ENCODE measurements around the gene ADAM22. TPM values are rescaled to one million over a fixed set of nuclear protein-coding genes. Genes with fewer than 3 reads are reported as not detected.
A peak's percentile ranks its signal among the peaks of the same experiment; 100 is the strongest.

ADAM22 gene
- total RNA-seq, 1 experiment from 2014 or later, result 0.29 TPM

- no peak for DNase-seq (ENCODE audit: low read depth in 1 of 2, low spot score in 2 of 2)
- Histone ChIP-seq H3K36me3 (peaks cover 29% of the 10 kb centered on the region), H3K27ac (peak overlapping the region; percentile 36), H3K27me3 (replicated peaks) (no peaks in the 10 kb centered on the region), H3K9me3 (replicated peaks) (no peaks in the 10 kb centered on the region; the same call in 1 of the 2 replicates), H3K4me1 (replicated peaks) (peaks cover 13% of the 10 kb centered on the region), H3K4me3 (peak overlapping the region; percentile 92)
These were observed 284.3 kb downstream of the ADAM22 start for GRCh38 chr7:88218429-88218745.

- H3K27ac ChIP-seq, result peak overlapping the region; percentile 36
- peaks cover 29% of the 10 kb centered on the region for H3K36me3 ChIP-seq
- H3K9me3 ChIP-seq (replicated peaks), result no peaks in the 10 kb centered on the region; the same call in 1 of the 2 replicates
- H3K27me3 ChIP-seq (replicated peaks), result no peaks in the 10 kb centered on the region
- DNase-seq (ENCODE audit: low read depth in 1 of 2, low spot score in 2 of 2), result peak; percentile 46 to 49
- peak overlapping the region; percentile 92 for H3K4me3 ChIP-seq
- H3K4me1 ChIP-seq (replicated peaks), result peaks cover 13% of the 10 kb centered on the region
These were observed 285.0 kb downstream of the ADAM22 start for GRCh38 chr7:88218836-88219605.

- Histone ChIP-seq H3K9me3 (replicated peaks) (no peaks in the 10 kb centered on the region; the same call in 1 of the 2 replicates), H3K27me3 (replicated peaks) (no peaks in the 10 kb centered on the region), H3K27ac (peak within 1 kb of the TSS; percentile 96), H3K36me3 (peaks cover 22% of the 10 kb centered on the region), H3K4me1 (replicated peaks) (peaks cover 17% of the 10 kb centered on the region), H3K4me3 (peak within 1 kb of the TSS; percentile 92)
- peak; percentile 88 to 91 for DNase-seq (ENCODE audit: low read depth in 1 of 2, low spot score in 2 of 2)
These were observed 286.0 kb downstream of the ADAM22 start, which contains the start of gene SRI for GRCh38 chr7:88219781-88220747. TSS of gene SRI (minus strand) at chr7:88220038. CDS start at chr7:88220026, 12 bp downstream.

- H3K9me3 ChIP-seq (replicated peaks), result no peaks in the 10 kb centered on the region; the same call in 1 of the 2 replicates
- H3K27ac ChIP-seq, result no peak overlapping the region
- no peak for DNase-seq (ENCODE audit: low read depth in 1 of 2, low spot score in 2 of 2)
- H3K4me3 ChIP-seq, result no peak overlapping the region
- peaks cover 28% of the 10 kb centered on the region for H3K4me1 ChIP-seq (replicated peaks)
- H3K27me3 ChIP-seq (replicated peaks), result no peaks in the 10 kb centered on the region
- peaks cover 4% of the 10 kb centered on the region for H3K36me3 ChIP-seq
These were observed 289.2 kb downstream of the ADAM22 start for GRCh38 chr7:88223265-88223664.

- Histone ChIP-seq H3K9me3 (replicated peaks) (no peaks in the 10 kb centered on the region; the same call in 1 of the 2 replicates), H3K27me3 (replicated peaks) (no peaks in the 10 kb centered on the region), H3K4me3 (no peak overlapping the region), H3K36me3 (peaks cover under 1% of the 10 kb centered on the region; the same call in 1 of the 2 replicates), H3K4me1 (replicated peaks) (peaks cover 24% of the 10 kb centered on the region), H3K27ac (no peak overlapping the region)
- DNase-seq (ENCODE audit: low read depth in 1 of 2, low spot score in 2 of 2), result peak in 1 of 2 experiments; percentile 35
These were observed 290.7 kb downstream of the ADAM22 start for GRCh38 chr7:88224601-88225275.

GRCh38 chr7:88226201-88226600, 292.1 kb downstream of the ADAM22 start:
- peaks cover 18% of the 10 kb centered on the region for H3K4me1 ChIP-seq (replicated peaks)

GRCh38 chr7:88226886-88227516, 292.9 kb downstream of the ADAM22 start:
- Histone ChIP-seq H3K27ac (no peak overlapping the region), H3K27me3 (replicated peaks) (no peaks in the 10 kb centered on the region), H3K4me1 (replicated peaks) (peaks cover 18% of the 10 kb centered on the region), H3K36me3 (no peaks in the 10 kb centered on the region), H3K9me3 (replicated peaks) (no peaks in the 10 kb centered on the region), H3K4me3 (no peak overlapping the region)
- DNase-seq (ENCODE audit: low read depth in 1 of 2, low spot score in 2 of 2), result peak in 1 of 2 experiments; percentile 60

More at GRCh38 chr7:88226201-88226600, 292.1 kb downstream of the ADAM22 start:
- Histone ChIP-seq H3K27ac (no peak overlapping the region), H3K4me3 (no peak overlapping the region), H3K36me3 (no peaks in the 10 kb centered on the region), H3K9me3 (replicated peaks) (no peaks in the 10 kb centered on the region), H3K27me3 (replicated peaks) (no peaks in the 10 kb centered on the region)
- DNase-seq (ENCODE audit: low read depth in 1 of 2, low spot score in 2 of 2), result no peak

- Histone ChIP-seq H3K36me3 (no peaks in the 10 kb centered on the region), H3K4me3 (no peak overlapping the region), H3K27me3 (replicated peaks) (no peaks in the 10 kb centered on the region), H3K9me3 (replicated peaks) (no peaks in the 10 kb centered on the region), H3K27ac (no peak overlapping the region), H3K4me1 (replicated peaks) (peaks cover 18% of the 10 kb centered on the region)
- no peak for DNase-seq (ENCODE audit: low read depth in 1 of 2, low spot score in 2 of 2)
These were observed 295.4 kb downstream of the ADAM22 start for GRCh38 chr7:88229302-88229995.

- Histone ChIP-seq H3K9me3 (replicated peaks) (no peaks in the 10 kb centered on the region), H3K27ac (no peak overlapping the region), H3K27me3 (replicated peaks) (no peaks in the 10 kb centered on the region; the same call in none of the 2 replicates), H3K4me1 (replicated peaks) (peaks cover 13% of the 10 kb centered on the region), H3K36me3 (no peaks in the 10 kb centered on the region), H3K4me3 (no peak overlapping the region)
- DNase-seq (ENCODE audit: low read depth in 1 of 2, low spot score in 2 of 2), result no peak
These were observed 296.6 kb downstream of the ADAM22 start for GRCh38 chr7:88230646-88231045.

GRCh38 chr7:88233828-88234227, 299.8 kb downstream of the ADAM22 start:
- no peak overlapping the region for H3K27ac ChIP-seq
- no peaks in the 10 kb centered on the region; the same call in none of the 2 replicates for H3K27me3 ChIP-seq (replicated peaks)
- H3K4me1 ChIP-seq (replicated peaks), result no peaks in the 10 kb centered on the region
- no peaks in the 10 kb centered on the region for H3K36me3 ChIP-seq
- no peak overlapping the region for H3K4me3 ChIP-seq
- DNase-seq (ENCODE audit: low read depth in 1 of 2, low spot score in 2 of 2), result no peak
- H3K9me3 ChIP-seq (replicated peaks), result no peaks in the 10 kb centered on the region

- no peaks in the 10 kb centered on the region for H3K4me1 ChIP-seq (replicated peaks)
- H3K27ac ChIP-seq, result no peak overlapping the region
- no peaks in the 10 kb centered on the region for H3K36me3 ChIP-seq
- no peak for DNase-seq (ENCODE audit: low read depth in 1 of 2, low spot score in 2 of 2)
- no peaks in the 10 kb centered on the region for H3K9me3 ChIP-seq (replicated peaks)
- no peaks in the 10 kb centered on the region; the same call in none of the 2 replicates for H3K27me3 ChIP-seq (replicated peaks)
- H3K4me3 ChIP-seq, result no peak overlapping the region
These were observed 305.8 kb downstream of the ADAM22 start for GRCh38 chr7:88239852-88240251.

- Histone ChIP-seq H3K9me3 (replicated peaks) (no peaks in the 10 kb centered on the region), H3K4me1 (replicated peaks) (no peaks in the 10 kb centered on the region), H3K27me3 (replicated peaks) (no peaks in the 10 kb centered on the region; the same call in 1 of the 2 replicates), H3K36me3 (no peaks in the 10 kb centered on the region), H3K4me3 (no peak overlapping the region), H3K27ac (no peak overlapping the region)
- DNase-seq (ENCODE audit: low read depth in 1 of 2, low spot score in 2 of 2), result peak in 1 of 2 experiments; percentile 10
These were observed 309.4 kb downstream of the ADAM22 start for GRCh38 chr7:88243345-88243909.

Data from SJSA1 (cell line).